ENCODE results near the gene THAP4. TPM values are rescaled to one million over a fixed set of nuclear protein-coding genes. Genes with fewer than 3 reads are reported as not detected.

The THAP4 gene
- polyA plus RNA-seq, 1 of the 3 experiments (the other 2 are of a cell fraction): 64.7 TPM

DNA sequence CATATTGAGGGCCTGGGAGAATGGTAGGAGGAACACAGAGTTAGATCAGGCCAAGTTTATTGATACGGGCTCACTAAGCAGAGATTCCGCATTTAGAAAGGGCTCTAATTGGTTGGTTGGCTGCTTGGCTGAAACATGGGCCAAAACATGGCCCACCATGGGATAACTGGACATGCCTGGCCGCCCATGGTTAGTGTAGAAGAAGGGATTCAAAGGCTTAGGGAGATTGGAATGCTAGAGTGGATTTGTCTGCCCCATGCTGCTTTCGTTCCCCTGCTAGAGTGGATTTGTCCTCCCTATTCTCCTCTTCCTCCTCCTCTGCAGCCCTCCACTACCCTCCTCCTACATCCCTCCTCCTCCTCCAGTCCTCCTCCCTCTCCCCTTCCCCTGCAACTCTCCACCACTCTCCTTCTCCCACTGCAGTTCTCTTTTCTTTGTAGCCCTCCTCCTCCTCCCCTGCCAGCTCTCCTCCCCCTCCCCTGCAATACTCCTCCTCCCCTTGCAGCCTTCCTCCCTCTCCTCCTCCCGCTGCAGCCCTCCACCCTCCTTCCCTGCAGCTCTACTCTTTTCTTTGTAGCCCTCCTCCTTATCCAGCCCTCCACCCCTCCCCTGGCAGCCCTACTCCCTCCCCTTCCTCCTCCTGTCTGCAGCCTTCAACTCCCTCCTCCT, 61.2 kb downstream of the THAP4 start:
- Histone ChIP-seq H2AFZ (ENCODE audit: low read depth) (no peak overlapping the region), H3K27me3 (ENCODE audit: insufficient read depth) (no peaks in the 10 kb centered on the region), H3K4me3 (ENCODE audit: low read depth in 2 of 2, low read length in 1 of 2) (no peak overlapping the region), H3K9me3 (no peaks in the 10 kb centered on the region), H3K4me2 (no peak overlapping the region), H3K4me1 (ENCODE audit: control insufficient read depth in 1 of 2, insufficient read depth in 2 of 2, low read depth in 1 of 2, low read length in 1 of 2) (no peaks in the 10 kb centered on the region), H3K79me2 (ENCODE audit: insufficient read depth) (no peaks in the 10 kb centered on the region), H3K9me2 (no peaks in the 10 kb centered on the region), H3K27ac (ENCODE audit: low read depth in 2 of 2, low read length in 1 of 2) (no peak overlapping the region), H4K20me1 (ENCODE audit: insufficient read depth) (no peaks in the 10 kb centered on the region), H3F3A (replicated peaks; ENCODE audit: insufficient read depth) (no peaks in the 10 kb centered on the region), H3K36me3 (replicated peaks in 1 of 2; ENCODE audit: control insufficient read depth in 1 of 2, insufficient read depth in 2 of 2, low read length in 1 of 2) (peaks cover 0 to 8% of the 10 kb centered on the region in 2 experiments), H3K9ac (no peak overlapping the region)
- CTCF ChIA-PET: no interaction called here
- POLR2A ChIA-PET: no interaction called here
- WGBS (ENCODE audit: low lambda C conversion rate): 94% methylated on average over 5 of the region's 5 CpGs
- DNase-seq: no peak
- no peak for TF ChIP-seq ELF1 (IDR thresholded peaks at IDR 0.05)

DNA sequence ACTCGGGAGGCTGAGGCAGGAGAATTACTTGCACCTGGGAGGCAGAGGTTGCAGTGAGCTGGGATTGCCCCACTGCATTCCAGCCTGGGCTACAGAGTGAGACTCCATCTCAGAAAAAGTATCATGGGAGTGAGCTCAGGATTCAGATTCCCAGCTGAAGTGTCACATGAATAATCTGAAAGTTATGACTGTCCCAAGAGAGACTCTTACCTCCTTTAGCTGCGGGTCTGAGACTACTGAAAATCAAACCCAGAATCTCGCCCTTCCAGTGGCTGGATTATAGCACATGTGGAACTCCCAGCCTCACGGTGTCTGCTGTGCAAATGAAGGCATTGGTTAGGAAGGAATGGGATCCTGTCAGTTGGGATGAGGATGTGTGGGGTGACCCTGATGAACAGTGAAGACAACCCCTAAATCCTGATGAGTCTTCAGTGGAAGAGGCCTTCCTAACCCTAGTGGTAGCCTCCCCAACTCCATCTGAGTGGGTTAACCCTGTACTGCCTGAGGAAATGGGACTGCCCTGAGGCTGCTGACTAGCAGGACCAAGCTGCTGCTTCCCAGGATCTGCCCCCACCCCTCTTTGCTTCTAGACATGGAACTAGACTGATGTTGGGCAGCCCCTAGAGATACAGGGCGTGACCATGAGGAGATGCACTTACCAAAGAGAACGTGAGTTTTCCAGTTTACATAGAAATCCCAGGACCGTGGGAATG, 61.9 kb downstream of the THAP4 start:
- Histone ChIP-seq H3K9me2 (no peaks in the 10 kb centered on the region), H3K4me2 (no peak overlapping the region), H3K4me1 (ENCODE audit: control insufficient read depth in 1 of 2, insufficient read depth in 2 of 2, low read depth in 1 of 2, low read length in 1 of 2) (no peaks in the 10 kb centered on the region), H4K20me1 (ENCODE audit: insufficient read depth) (no peaks in the 10 kb centered on the region), H3F3A (replicated peaks; ENCODE audit: insufficient read depth) (no peaks in the 10 kb centered on the region), H3K9ac (no peak overlapping the region), H3K4me3 (ENCODE audit: low read depth in 2 of 2, low read length in 1 of 2) (no peak overlapping the region), H3K79me2 (ENCODE audit: insufficient read depth) (no peaks in the 10 kb centered on the region), H3K27me3 (ENCODE audit: insufficient read depth) (no peaks in the 10 kb centered on the region), H3K27ac (ENCODE audit: low read depth in 2 of 2, low read length in 1 of 2) (no peak overlapping the region), H3K36me3 (replicated peaks in 1 of 2; ENCODE audit: control insufficient read depth in 1 of 2, insufficient read depth in 2 of 2, low read length in 1 of 2) (peaks cover 0 to under 1% of the 10 kb centered on the region in 2 experiments), H3K9me3 (no peaks in the 10 kb centered on the region), H2AFZ (ENCODE audit: low read depth) (no peak overlapping the region)
- POLR2A ChIA-PET: interaction anchor here (0.7 kb wide), 1 partner anchor 20 kb away, joined by 3 read pairs; no protein-coding TSS in a partner anchor
- TF ChIP-seq EZH2phosphoT487 (IDR thresholded peaks at IDR 0.05; ENCODE audit: borderline replicate concordance, low read depth) (no peak), GATA2 (CRISPR knock-in tag; IDR thresholded peaks at IDR 0.05) (no peak), CHD2 (IDR thresholded peaks at IDR 0.05; ENCODE audit: low read length, partially characterized antibody) (no peak), NFIC (IDR thresholded peaks at IDR 0.05; ENCODE audit: borderline replicate concordance) (no peak), RFX5 (IDR thresholded peaks at IDR 0.05; ENCODE audit: low read length) (no peak), FOSL2 (IDR thresholded peaks at IDR 0.05; ENCODE audit: borderline replicate concordance, low read depth) (no peak), ELF1 (IDR thresholded peaks at IDR 0.05) (no peak), MXI1 (IDR thresholded peaks at IDR 0.05; ENCODE audit: low read depth, low read length) (no peak), TEAD4 (IDR thresholded peaks at IDR 0.05; ENCODE audit: borderline replicate concordance, insufficient read depth) (no peak), FOXM1 (IDR thresholded peaks at IDR 0.05; ENCODE audit: low read depth) (no peak)
- TF ChIP-seq, protein P1, sequence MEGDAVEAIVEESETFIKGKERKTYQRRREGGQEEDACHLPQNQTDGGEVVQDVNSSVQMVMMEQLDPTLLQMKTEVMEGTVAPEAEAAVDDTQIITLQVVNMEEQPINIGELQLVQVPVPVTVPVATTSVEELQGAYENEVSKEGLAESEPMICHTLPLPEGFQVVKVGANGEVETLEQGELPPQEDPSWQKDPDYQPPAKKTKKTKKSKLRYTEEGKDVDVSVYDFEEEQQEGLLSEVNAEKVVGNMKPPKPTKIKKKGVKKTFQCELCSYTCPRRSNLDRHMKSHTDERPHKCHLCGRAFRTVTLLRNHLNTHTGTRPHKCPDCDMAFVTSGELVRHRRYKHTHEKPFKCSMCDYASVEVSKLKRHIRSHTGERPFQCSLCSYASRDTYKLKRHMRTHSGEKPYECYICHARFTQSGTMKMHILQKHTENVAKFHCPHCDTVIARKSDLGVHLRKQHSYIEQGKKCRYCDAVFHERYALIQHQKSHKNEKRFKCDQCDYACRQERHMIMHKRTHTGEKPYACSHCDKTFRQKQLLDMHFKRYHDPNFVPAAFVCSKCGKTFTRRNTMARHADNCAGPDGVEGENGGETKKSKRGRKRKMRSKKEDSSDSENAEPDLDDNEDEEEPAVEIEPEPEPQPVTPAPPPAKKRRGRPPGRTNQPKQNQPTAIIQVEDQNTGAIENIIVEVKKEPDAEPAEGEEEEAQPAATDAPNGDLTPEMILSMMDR (IDR thresholded peaks at IDR 0.05): no peak
- TF ChIP-seq, protein P2, sequence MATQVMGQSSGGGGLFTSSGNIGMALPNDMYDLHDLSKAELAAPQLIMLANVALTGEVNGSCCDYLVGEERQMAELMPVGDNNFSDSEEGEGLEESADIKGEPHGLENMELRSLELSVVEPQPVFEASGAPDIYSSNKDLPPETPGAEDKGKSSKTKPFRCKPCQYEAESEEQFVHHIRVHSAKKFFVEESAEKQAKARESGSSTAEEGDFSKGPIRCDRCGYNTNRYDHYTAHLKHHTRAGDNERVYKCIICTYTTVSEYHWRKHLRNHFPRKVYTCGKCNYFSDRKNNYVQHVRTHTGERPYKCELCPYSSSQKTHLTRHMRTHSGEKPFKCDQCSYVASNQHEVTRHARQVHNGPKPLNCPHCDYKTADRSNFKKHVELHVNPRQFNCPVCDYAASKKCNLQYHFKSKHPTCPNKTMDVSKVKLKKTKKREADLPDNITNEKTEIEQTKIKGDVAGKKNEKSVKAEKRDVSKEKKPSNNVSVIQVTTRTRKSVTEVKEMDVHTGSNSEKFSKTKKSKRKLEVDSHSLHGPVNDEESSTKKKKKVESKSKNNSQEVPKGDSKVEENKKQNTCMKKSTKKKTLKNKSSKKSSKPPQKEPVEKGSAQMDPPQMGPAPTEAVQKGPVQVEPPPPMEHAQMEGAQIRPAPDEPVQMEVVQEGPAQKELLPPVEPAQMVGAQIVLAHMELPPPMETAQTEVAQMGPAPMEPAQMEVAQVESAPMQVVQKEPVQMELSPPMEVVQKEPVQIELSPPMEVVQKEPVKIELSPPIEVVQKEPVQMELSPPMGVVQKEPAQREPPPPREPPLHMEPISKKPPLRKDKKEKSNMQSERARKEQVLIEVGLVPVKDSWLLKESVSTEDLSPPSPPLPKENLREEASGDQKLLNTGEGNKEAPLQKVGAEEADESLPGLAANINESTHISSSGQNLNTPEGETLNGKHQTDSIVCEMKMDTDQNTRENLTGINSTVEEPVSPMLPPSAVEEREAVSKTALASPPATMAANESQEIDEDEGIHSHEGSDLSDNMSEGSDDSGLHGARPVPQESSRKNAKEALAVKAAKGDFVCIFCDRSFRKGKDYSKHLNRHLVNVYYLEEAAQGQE (IDR thresholded peaks at IDR 0.05; ENCODE audit: low read depth, low read length): no peak
- TF ChIP-seq, protein P3, sequence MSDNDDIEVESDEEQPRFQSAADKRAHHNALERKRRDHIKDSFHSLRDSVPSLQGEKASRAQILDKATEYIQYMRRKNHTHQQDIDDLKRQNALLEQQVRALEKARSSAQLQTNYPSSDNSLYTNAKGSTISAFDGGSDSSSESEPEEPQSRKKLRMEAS (IDR thresholded peaks at IDR 0.05; ENCODE audit: low read depth): no peak
- TF ChIP-seq, protein P4, sequence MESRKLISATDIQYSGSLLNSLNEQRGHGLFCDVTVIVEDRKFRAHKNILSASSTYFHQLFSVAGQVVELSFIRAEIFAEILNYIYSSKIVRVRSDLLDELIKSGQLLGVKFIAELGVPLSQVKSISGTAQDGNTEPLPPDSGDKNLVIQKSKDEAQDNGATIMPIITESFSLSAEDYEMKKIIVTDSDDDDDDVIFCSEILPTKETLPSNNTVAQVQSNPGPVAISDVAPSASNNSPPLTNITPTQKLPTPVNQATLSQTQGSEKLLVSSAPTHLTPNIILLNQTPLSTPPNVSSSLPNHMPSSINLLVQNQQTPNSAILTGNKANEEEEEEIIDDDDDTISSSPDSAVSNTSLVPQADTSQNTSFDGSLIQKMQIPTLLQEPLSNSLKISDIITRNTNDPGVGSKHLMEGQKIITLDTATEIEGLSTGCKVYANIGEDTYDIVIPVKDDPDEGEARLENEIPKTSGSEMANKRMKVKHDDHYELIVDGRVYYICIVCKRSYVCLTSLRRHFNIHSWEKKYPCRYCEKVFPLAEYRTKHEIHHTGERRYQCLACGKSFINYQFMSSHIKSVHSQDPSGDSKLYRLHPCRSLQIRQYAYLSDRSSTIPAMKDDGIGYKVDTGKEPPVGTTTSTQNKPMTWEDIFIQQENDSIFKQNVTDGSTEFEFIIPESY (IDR thresholded peaks at IDR 0.05; ENCODE audit: borderline replicate concordance, low read depth): no peak
- CTCF ChIA-PET: no interaction called here
- 96% methylated on average over 7 of the region's 7 CpGs for WGBS (ENCODE audit: low lambda C conversion rate)
- no peak for DNase-seq
